ENCODE results near the gene NDUFA12.

Gene NDUFA12

GRCh38 chr12:94925206-94925605 is 78.3 kb downstream of the NDUFA12 start:
- TF ChIP-seq CTCF (IDR thresholded peaks at IDR 0.05; ENCODE audit: low read depth, low read length, missing control alignments): no peak
- DNase-seq (ENCODE audit: low read depth): no peak
- in situ Hi-C loops (cut with HindIII; ENCODE audit: low sequenced_read_pairs): no loop called here
- no peak overlapping the region for H3K4me3 ChIP-seq (ENCODE audit: low read depth, low read length)

GRCh38 chr12:94922561-94922960 is 80.9 kb downstream of the NDUFA12 start:
- DNase-seq (ENCODE audit: low read depth): no peak
- no peak for TF ChIP-seq CTCF (IDR thresholded peaks at IDR 0.05; ENCODE audit: low read depth, low read length, missing control alignments)
- in situ Hi-C loops (cut with HindIII; ENCODE audit: low sequenced_read_pairs): no loop called here
- H3K4me3 ChIP-seq (ENCODE audit: low read depth, low read length): no peak overlapping the region
